H54 (cell line): ENCODE measurements around the gene ANAPC10.
A peak's percentile ranks its signal among the peaks of the same experiment; 100 is the strongest.
"Not testable (repeated sequence)": the region's sequence is repeated elsewhere in the genome, so short reads cannot be mapped to it uniquely, and the experiment has no call there.

Experiments used
- DNase-seq: peaks from one replicate; pipeline ENCODE4 v3.0.0; 2011; ENCODE audit warnings: low spot score, mixed read lengths; ENCODE audit not compliant: insufficient read length
- FAIRE-seq: peaks from 3 replicates; lab custom pipeline; 2011; peaks lifted over from hg19 to GRCh38; lab: Jason Lieb, UNC
- POLR2A ChIP-seq: IDR thresholded peaks from 2 replicates; pipeline ENCODE4 v1.6.1; 2011; ENCODE audit warnings: low read depth, mild to moderate bottlenecking, low read length

ANAPC10 gene

GRCh38 chr4:145097821-145098674 lies at the start of gene ANAPC10, which contains the start of gene ABCE1:
TSS of gene ANAPC10 (minus strand) at chr4:145098196. CDS start at chr4:145096099, 2,097 bp downstream.
TSS of gene ABCE1 (plus strand) at chr4:145098311. CDS start at chr4:145104413, 6,102 bp downstream.
- DNase-seq = peak; percentile 53
- FAIRE-seq = peak; percentile 45
- TF ChIP-seq POLR2A = peak; percentile 87

- not testable (repeated sequence) for DNase-seq, FAIRE-seq
These were observed 38.2 kb upstream of the ANAPC10 start for GRCh38 chr4:145136219-145136618.

- FAIRE-seq = no peak
- no peak for DNase-seq
- no peak for TF ChIP-seq POLR2A
These were observed 34.6 kb upstream of the ANAPC10 start for GRCh38 chr4:145132511-145133098.

- DNase-seq (no peak), FAIRE-seq (no peak)
- TF ChIP-seq POLR2A = no peak
These were observed 33.9 kb upstream of the ANAPC10 start for GRCh38 chr4:145131848-145132247.

GRCh38 chr4:145130788-145131399 lies 32.9 kb upstream of the ANAPC10 start:
- no peak for DNase-seq
- no peak for TF ChIP-seq POLR2A
- FAIRE-seq = peak; percentile 60

GRCh38 chr4:145130130-145130529 lies 32.1 kb upstream of the ANAPC10 start:
- DNase-seq = no peak
- TF ChIP-seq POLR2A = no peak
- FAIRE-seq = no peak

- FAIRE-seq (no peak), DNase-seq (no peak)
- TF ChIP-seq POLR2A = no peak
These were observed 27.4 kb upstream of the ANAPC10 start for GRCh38 chr4:145125396-145125795.

- TF ChIP-seq POLR2A = no peak
- DNase-seq (no peak), FAIRE-seq (no peak)
These were observed 10.1 kb upstream of the ANAPC10 start for GRCh38 chr4:145108128-145108527.

- TF ChIP-seq POLR2A = no peak
- FAIRE-seq = no peak
- DNase-seq = no peak
These were observed 9.1 kb upstream of the ANAPC10 start for GRCh38 chr4:145107126-145107525.

GRCh38 chr4:145103496-145103895 lies 5.5 kb upstream of the ANAPC10 start:
- FAIRE-seq = no peak
- DNase-seq = no peak
- no peak for TF ChIP-seq POLR2A

GRCh38 chr4:145102619-145103018 lies 4.6 kb upstream of the ANAPC10 start:
- no peak for FAIRE-seq

GRCh38 chr4:145101091-145101490 lies 3.1 kb upstream of the ANAPC10 start:
- FAIRE-seq (no peak), DNase-seq (no peak)
- no peak for TF ChIP-seq POLR2A

More at GRCh38 chr4:145102619-145103018, 4.6 kb upstream of the ANAPC10 start:
- TF ChIP-seq POLR2A = no peak
- no peak for DNase-seq

- TF ChIP-seq POLR2A = no peak
- FAIRE-seq (no peak), DNase-seq (no peak)
These were observed 1.7 kb upstream of the ANAPC10 start for GRCh38 chr4:145099653-145100052.

GRCh38 chr4:145098675-145099037 lies 660 bp upstream of the ANAPC10 start:
- DNase-seq (no peak), FAIRE-seq (no peak)
- TF ChIP-seq POLR2A = no peak

- FAIRE-seq (no peak), DNase-seq (no peak)
- TF ChIP-seq POLR2A = no peak
These were observed 620 bp downstream of the ANAPC10 start for GRCh38 chr4:145097331-145097820.
